ENCODE results near the gene DHRS4. TPM values are rescaled to one million over a fixed set of nuclear protein-coding genes. Genes with fewer than 3 reads are reported as not detected.

DHRS4 gene
- total and polyA plus RNA-seq, 2 of the 13 experiments (the other 11 are each of a cell fraction or from before 2014, with no cell fraction given) = 23.9 to 45.1 TPM

- TF ChIP-seq KDM1A (CRISPR knock-in tag; IDR thresholded peaks at IDR 0.05) (peak; percentile 87), FOXM1 (CRISPR knock-in tag; IDR thresholded peaks at IDR 0.05) (peak; percentile 29; the same call in 1 of the 2 replicates), MEIS1 (CRISPR knock-in tag; IDR thresholded peaks at IDR 0.05; ENCODE audit: borderline replicate concordance) (peak; percentile 98), NR2F6 (IDR thresholded peaks at IDR 0.05) (no peak; the same call in none of the 2 replicates), NR2F6 (CRISPR knock-in tag; IDR thresholded peaks at IDR 0.05) (peak; percentile 56; the same call in 1 of the 2 replicates), ZNF879 (CRISPR knock-in tag; IDR thresholded peaks at IDR 0.05) (peak; percentile 83; the same call in 1 of the 2 replicates), CEBPB (IDR thresholded peaks at IDR 0.05; ENCODE audit: borderline replicate concordance, low read depth, low read length) (peak; percentile 28; the same call in 1 of the 2 replicates), ATF1 (CRISPR knock-in tag; IDR thresholded peaks at IDR 0.05) (no peak), ZNF670 (CRISPR knock-in tag; IDR thresholded peaks at IDR 0.05; ENCODE audit: borderline replicate concordance) (peak; percentile 89), ZNF383 (CRISPR knock-in tag; IDR thresholded peaks at IDR 0.05; ENCODE audit: borderline replicate concordance) (peak; percentile 98; the same call in 1 of the 2 replicates), DBP (CRISPR knock-in tag; IDR thresholded peaks at IDR 0.05; ENCODE audit: not compliant biosample characterization) (peak; percentile 90), YEATS4 (CRISPR knock-in tag; IDR thresholded peaks at IDR 0.05; ENCODE audit: borderline replicate concordance) (peak; percentile 96), PRDM4 (CRISPR knock-in tag; IDR thresholded peaks at IDR 0.05; ENCODE audit: borderline replicate concordance) (peak; percentile 39; the same call in 1 of the 2 replicates), ZNF10 (CRISPR knock-in tag; IDR thresholded peaks at IDR 0.05; ENCODE audit: borderline replicate concordance, low read depth) (peak; percentile 96; the same call in 1 of the 2 replicates), NBN (conservative IDR thresholded peaks at IDR 0.05) (no peak), ZMYM4 (CRISPR knock-in tag; IDR thresholded peaks at IDR 0.05) (peak; percentile 99), ZBTB3 (CRISPR knock-in tag; IDR thresholded peaks at IDR 0.05; ENCODE audit: borderline replicate concordance, low read depth) (peak; percentile 85; the same call in 1 of the 2 replicates), HNF1B (CRISPR knock-in tag; IDR thresholded peaks at IDR 0.05) (peak; percentile 89), SRSF4 (IDR thresholded peaks at IDR 0.05; ENCODE audit: low read depth, low read length, poor library complexity, severe bottlenecking) (no peak), ZFP36 (IDR thresholded peaks at IDR 0.05; ENCODE audit: borderline replicate concordance, low read depth, low read length, partially characterized antibody) (no peak), POLR2A (IDR thresholded peaks at IDR 0.05; ENCODE audit: insufficient read depth in 1 of 2, low read depth in 2 of 2, low read length in 2 of 2) (peak; percentile 97 to 99), ZNF101 (CRISPR knock-in tag; IDR thresholded peaks at IDR 0.05; ENCODE audit: borderline replicate concordance, low read depth) (peak; percentile 76; the same call in 1 of the 2 replicates), FLYWCH1 (CRISPR knock-in tag; IDR thresholded peaks at IDR 0.05) (0 out of 2 replicates have a peak, but pooled peaks have one; percentile 85), ZNF530 (CRISPR knock-in tag; IDR thresholded peaks at IDR 0.05; ENCODE audit: low read depth) (no peak), ZKSCAN1 (IDR thresholded peaks at IDR 0.05; ENCODE audit: low read length) (no peak), BRCA1 (CRISPR knock-in tag; IDR thresholded peaks at IDR 0.05) (peak; percentile 90), CBFB (CRISPR knock-in tag; IDR thresholded peaks at IDR 0.05) (peak; percentile 84)
These were observed at the start of gene DHRS4 (continued) for GRCh38 chr14:23953464-23954278.
